Kasumi-1 (cell line): ENCODE data around the gene CDK14.
"Not testable (repeated sequence)": the region's sequence is repeated elsewhere in the genome, so short reads cannot be mapped to it uniquely, and the experiment has no call there.

Source experiments
- DNase-seq, 2 experiments: peaks; one replicate each; lab custom pipeline; 2025; lab: John Stamatoyannopoulos, UW

CDK14 gene

GRCh38 chr7:90910136-90910535, 314.0 kb downstream of the CDK14 start:
- no peak for DNase-seq

GRCh38 chr7:90916319-90916718, 320.2 kb downstream of the CDK14 start:
- DNase-seq: no peak

GRCh38 chr7:90917539-90917938, 321.4 kb downstream of the CDK14 start:
- no peak for DNase-seq

- no peak for DNase-seq
Measured at GRCh38 chr7:90918303-90918702, 322.2 kb downstream of the CDK14 start.

GRCh38 chr7:90919816-90920215, 323.7 kb downstream of the CDK14 start:
- DNase-seq: no peak

GRCh38 chr7:90920336-90920735, 324.2 kb downstream of the CDK14 start:
- DNase-seq: no peak

- no peak for DNase-seq
Measured at GRCh38 chr7:90923541-90923997, 327.4 kb downstream of the CDK14 start.

GRCh38 chr7:90928700-90929424, 332.7 kb downstream of the CDK14 start:
- not testable (repeated sequence) for DNase-seq

GRCh38 chr7:90931986-90932916, 336.1 kb downstream of the CDK14 start:
- DNase-seq: no peak

GRCh38 chr7:90933041-90933440, 336.9 kb downstream of the CDK14 start:
- no peak for DNase-seq

- DNase-seq: no peak
Measured at GRCh38 chr7:90933984-90934383, 337.9 kb downstream of the CDK14 start.

GRCh38 chr7:90938371-90938770, 342.2 kb downstream of the CDK14 start:
- DNase-seq: no peak

GRCh38 chr7:90939666-90940065, 343.5 kb downstream of the CDK14 start:
- no peak for DNase-seq

- no peak for DNase-seq
Measured at GRCh38 chr7:90944021-90944420, 347.9 kb downstream of the CDK14 start.

GRCh38 chr7:90945104-90945787, 349.1 kb downstream of the CDK14 start:
- no peak for DNase-seq

- DNase-seq: no peak
Measured at GRCh38 chr7:90946730-90947501, 350.8 kb downstream of the CDK14 start.

- DNase-seq: no peak
Measured at GRCh38 chr7:90948085-90948484, 352.0 kb downstream of the CDK14 start.

GRCh38 chr7:90951229-90951628, 355.1 kb downstream of the CDK14 start:
- no peak for DNase-seq

GRCh38 chr7:90951986-90952954, 356.1 kb downstream of the CDK14 start:
- no peak for DNase-seq

GRCh38 chr7:90955641-90956207, 359.6 kb downstream of the CDK14 start:
- no peak for DNase-seq
